HG03175 (cell line): ENCODE results near the gene GID4.
"Not testable (repeated sequence)": the region's sequence is repeated elsewhere in the genome, so short reads cannot be mapped to it uniquely, and the experiment has no call there.

ENCODE experiments used
- ATAC-seq: cut with Tn5 transposase; IDR thresholded peaks from one replicate; pipeline ENCODE4 v1.9.1; 2021; ENCODE audit warnings: mild to moderate bottlenecking, moderate library complexity; ENCODE audit not compliant: unreplicated experiment

GID4 gene

GRCh38 chr17:18038861-18039534, at the start of gene GID4, which contains the start of gene ATPAF2:
Gene GID4 (plus strand): TSS chr17:18039408. CDS start chr17:18039465, 57 bp downstream.
Gene ATPAF2 (minus strand): TSS chr17:18039168. CDS start chr17:18039013, 155 bp downstream.
- peak; percentile 92 for ATAC-seq

GRCh38 chr17:17989618-17990017, 49.6 kb upstream of the GID4 start:
- no peak for ATAC-seq

- no peak for ATAC-seq
Observed at GRCh38 chr17:17990282-17990681, 48.9 kb upstream of the GID4 start.

- ATAC-seq = no peak
Observed at GRCh38 chr17:17993366-17993765, 45.8 kb upstream of the GID4 start.

GRCh38 chr17:17993852-17994251, 45.4 kb upstream of the GID4 start:
- no peak for ATAC-seq

- no peak for ATAC-seq
Observed at GRCh38 chr17:17994271-17995069, 44.7 kb upstream of the GID4 start.

- ATAC-seq = not testable (repeated sequence)
Observed at GRCh38 chr17:17995887-17996286, 43.3 kb upstream of the GID4 start.

- no peak for ATAC-seq
Observed at GRCh38 chr17:17998934-17999333, 40.3 kb upstream of the GID4 start.

GRCh38 chr17:17999364-18000029, 39.7 kb upstream of the GID4 start:
- ATAC-seq = no peak

- no peak for ATAC-seq
Observed at GRCh38 chr17:18000030-18000408, 39.2 kb upstream of the GID4 start.

GRCh38 chr17:18002171-18002570, 37.0 kb upstream of the GID4 start:
- ATAC-seq = no peak

GRCh38 chr17:18004345-18004744, 34.9 kb upstream of the GID4 start:
- no peak for ATAC-seq

- no peak for ATAC-seq
Observed at GRCh38 chr17:18004884-18005305, 34.3 kb upstream of the GID4 start.

- no peak for ATAC-seq
Observed at GRCh38 chr17:18005496-18005895, 33.7 kb upstream of the GID4 start.

GRCh38 chr17:18006495-18007239, 32.5 kb upstream of the GID4 start:
- ATAC-seq = no peak

GRCh38 chr17:18008496-18009268, 30.5 kb upstream of the GID4 start:
- ATAC-seq = no peak

- no peak for ATAC-seq
Observed at GRCh38 chr17:18009609-18010420, 29.4 kb upstream of the GID4 start.

GRCh38 chr17:18011286-18011685, 27.9 kb upstream of the GID4 start:
- ATAC-seq = no peak

GRCh38 chr17:18014006-18014405, 25.2 kb upstream of the GID4 start:
- no peak for ATAC-seq
